Left cardiac atrium (tissue), 4 donors: ENCODE data around the gene HS3ST6. TPM values are rescaled to one million over a fixed set of nuclear protein-coding genes. Genes with fewer than 3 reads are reported as not detected.
"Not testable (repeated sequence)": the region's sequence is repeated elsewhere in the genome, so short reads cannot be mapped to it uniquely, and the experiment has no call there.

Source experiments
- ATAC-seq, 2 donors: fragments of 200-7000 bp; cut with Tn5 transposase; one replicate each; pipeline ENCODE4 v1.9.1; 2020; ENCODE audit warnings: mild to moderate bottlenecking in 2 of 2, moderate library complexity in 2 of 2
- DNase-seq: peaks from one replicate; pipeline ENCODE4 v3.0.0-alpha.2; 2020
- intact Hi-C, 2 donors: fragments of 100-400 bp; cut with DNase I; formaldehyde crosslinking; loops; one replicate each; pipeline versions ENCODE4 v1.14.1 to v1.15.1; 2022 to 2023
- total RNA-seq, 2 donors: library from RNA; stranded (reverse); fragmentation: NEBNext Ultra II Directional; extraction: Animal tissue kit (Norgen Biotek cat#: 25700); gene quantifications; one replicate each; pipeline ENCODE4 v1.2.1, GENCODE V29; 2021
- donor health status: DM: no; HTN: yes; CAD: no.
- donor health status: DM: no; HTN: yes; CAD: no; lungs with severe emphysema.
- donor health status: DM: yes; HTN: yes; CAD: no.
- donor health status: Dilated cardiomyopathy.

The HS3ST6 gene
- total RNA-seq, 2 donors from 2014 or later, result not detected

DNA sequence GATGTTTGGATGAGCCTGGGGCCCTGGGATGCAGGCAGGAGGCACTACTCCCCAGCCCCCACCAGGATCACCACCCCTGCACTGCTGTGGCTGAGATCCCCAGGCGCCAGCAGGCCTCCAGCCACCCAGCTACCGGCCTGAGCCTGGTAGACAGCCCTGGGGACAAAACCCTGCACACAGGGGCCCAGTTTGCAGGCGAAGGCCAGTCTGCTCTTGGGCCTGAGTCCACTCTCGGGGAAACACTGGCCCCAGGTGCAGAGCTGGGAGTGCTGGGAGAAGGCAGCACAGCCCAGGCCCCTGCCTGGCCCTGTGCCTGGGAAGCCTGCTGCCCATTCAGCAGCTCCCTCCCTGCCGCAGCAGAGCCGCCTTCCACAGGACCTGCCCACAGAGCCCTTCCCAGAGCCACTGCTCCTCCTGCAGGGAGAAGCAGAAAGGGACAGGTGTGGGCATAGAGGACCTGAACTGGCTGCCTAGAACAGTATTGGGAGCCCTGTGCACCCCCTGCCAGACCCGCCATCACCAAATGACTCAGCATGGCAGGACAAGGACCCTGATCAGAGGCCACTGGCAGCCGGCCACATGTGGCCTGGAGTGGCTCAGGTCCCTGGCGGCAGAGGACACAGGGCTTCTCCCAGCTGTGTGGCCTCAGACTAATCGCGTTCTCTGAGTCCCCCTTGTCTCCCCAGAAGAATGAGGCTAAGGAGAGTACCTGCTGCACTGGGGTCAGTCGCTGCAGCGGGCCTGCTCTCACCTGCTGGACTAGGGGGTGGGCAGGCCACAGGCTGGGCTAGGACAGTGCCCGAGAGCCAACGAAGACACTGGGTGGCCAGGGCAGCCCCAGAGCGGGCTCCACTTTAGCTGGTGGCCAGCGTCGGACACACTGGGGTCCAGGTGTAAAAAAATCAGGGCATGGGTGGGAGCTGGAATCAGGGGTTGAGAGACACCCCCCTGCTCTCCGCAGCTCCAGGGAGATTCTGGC lies 14.1 kb upstream of the HS3ST6 start:
- no peak for ATAC-seq
- intact Hi-C loops, result no loop called here

DNA sequence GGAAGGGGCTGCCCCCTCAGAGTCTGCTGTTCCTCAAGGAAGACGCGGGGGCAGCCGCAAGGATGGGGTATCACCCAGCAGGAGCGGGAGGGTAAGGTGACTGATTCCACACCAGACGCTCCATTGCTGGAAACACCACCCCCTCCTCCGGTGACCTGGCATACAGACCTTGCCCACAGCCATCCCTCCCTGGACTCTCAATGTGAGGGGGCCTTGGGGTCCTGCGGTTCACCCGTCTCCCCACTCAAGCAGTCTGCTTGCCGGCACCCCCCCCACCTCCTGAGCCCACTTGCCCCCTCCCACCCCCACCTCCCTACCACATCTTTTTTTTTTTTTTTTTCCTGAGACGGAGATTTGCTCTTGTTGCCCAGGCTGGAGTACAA lies 12.1 kb upstream of the HS3ST6 start:
- ATAC-seq, result no peak
- DNase-seq, result no peak
- intact Hi-C loops, result loop anchor here in 1 of 2 donors (2.0 kb wide), 1 partner anchor 66 kb away; no protein-coding TSS in a partner anchor

More for the DNA sequence above, 14.1 kb upstream of the HS3ST6 start:
- no peak for DNase-seq

DNA sequence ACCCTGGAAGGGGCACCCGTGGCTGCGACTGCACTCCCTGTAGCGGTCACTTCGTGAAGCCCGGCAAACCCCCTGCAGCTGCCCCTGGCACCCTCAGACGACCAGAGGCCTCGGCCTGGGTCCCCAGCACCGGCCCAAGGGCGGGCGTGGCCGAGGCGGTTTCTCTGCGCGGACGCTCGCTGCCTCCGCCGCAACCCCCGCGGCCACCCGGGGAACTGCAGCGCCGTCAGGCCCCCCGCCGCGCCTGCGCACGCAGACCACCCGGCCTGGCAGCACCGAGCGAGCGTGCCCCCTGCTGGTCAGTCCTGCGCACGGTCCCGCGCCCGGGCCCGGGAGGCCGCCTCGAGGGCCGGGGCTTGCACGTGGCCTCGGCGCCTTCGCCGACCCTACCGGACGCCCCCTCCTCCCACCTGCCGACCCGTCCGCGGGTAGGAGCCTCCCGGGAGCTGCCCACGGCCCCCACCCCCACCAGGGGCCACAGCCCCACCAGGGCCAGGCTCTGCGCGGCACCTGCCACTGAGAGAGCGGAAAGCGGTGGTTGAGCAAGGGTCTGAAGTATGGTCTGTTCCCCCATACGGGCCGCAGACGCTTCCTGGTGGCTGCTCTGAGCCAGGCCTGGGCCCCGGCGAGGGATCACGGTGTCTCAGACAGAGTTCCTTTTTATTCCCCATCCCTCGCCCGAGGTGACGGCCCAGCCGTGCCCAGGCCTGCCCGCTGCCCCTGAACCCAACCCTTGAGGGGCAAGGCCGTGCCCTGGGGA lies 11.5 kb upstream of the HS3ST6 start:
- intact Hi-C loops, result loop anchor here in 1 of 2 donors (2.0 kb wide), 1 partner anchor 65 kb away; no protein-coding TSS in a partner anchor
- DNase-seq (peak; percentile 92), ATAC-seq (peak; percentile 95 to 97)

DNA sequence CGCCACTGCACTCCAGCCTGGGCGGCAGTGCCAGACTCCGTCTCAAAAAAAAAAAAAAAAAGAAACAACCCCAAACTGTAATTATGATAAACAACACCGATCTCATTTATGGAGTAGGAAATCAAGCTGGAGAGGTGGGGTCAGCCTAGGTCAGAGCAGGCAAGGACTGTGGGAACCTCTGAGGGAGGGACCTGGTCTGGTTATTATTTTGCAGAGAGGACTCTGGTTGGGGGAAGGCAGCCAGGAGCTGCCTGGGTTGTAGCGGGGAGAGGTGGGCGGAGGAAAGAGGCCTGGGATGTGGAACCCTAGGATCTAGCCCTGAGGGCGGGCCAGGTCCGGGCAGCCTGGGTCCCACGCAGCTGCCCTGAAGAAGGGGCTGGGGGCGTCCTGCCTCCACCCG lies 10.9 kb upstream of the HS3ST6 start:
- ATAC-seq, result peak; percentile 67 to 76
- no peak for DNase-seq
- intact Hi-C loops, result no loop called here

DNA sequence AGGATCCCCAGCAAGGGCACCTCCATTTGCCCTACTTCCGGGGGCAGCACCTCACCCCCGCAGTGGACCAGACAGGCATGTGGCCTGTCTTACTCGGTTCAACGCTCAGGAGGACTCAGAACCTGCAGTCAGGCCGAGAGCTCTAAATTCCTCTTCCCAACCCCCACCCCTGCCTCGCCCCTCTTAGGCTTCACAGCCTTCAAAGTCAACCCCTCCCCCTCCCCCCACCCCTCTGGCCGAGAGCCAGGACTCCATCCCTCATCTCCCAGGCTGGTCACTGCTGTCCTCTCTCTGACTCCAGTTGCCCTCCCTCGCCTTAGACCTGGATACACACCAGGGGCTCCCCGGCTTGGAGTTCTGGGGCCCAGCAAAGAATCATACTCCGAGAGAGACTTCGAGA lies 8.1 kb upstream of the HS3ST6 start:
- intact Hi-C loops, result no loop called here
- DNase-seq (no peak), ATAC-seq (no peak)

DNA sequence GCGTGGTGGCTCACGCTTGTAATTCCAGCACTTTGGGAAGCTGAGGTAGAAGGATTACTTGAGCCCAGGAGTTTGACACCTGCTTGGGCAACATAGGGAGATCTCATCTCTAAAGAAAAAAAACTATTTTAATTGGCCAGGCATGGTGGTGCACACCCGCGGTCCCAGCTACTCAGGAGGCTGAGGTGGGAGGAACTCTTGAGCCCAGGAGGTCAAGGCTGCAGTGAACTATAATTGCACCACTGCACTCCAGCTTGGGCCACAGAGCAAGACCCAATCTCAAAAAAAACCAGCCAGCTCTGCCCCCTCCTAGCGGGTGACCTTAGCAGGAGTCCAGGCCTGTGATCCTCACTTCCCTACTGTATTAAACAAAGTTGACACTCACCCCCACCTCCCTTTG lies 5.9 kb upstream of the HS3ST6 start:
- no peak for DNase-seq
- intact Hi-C loops, result no loop called here
- ATAC-seq, result no peak

DNA sequence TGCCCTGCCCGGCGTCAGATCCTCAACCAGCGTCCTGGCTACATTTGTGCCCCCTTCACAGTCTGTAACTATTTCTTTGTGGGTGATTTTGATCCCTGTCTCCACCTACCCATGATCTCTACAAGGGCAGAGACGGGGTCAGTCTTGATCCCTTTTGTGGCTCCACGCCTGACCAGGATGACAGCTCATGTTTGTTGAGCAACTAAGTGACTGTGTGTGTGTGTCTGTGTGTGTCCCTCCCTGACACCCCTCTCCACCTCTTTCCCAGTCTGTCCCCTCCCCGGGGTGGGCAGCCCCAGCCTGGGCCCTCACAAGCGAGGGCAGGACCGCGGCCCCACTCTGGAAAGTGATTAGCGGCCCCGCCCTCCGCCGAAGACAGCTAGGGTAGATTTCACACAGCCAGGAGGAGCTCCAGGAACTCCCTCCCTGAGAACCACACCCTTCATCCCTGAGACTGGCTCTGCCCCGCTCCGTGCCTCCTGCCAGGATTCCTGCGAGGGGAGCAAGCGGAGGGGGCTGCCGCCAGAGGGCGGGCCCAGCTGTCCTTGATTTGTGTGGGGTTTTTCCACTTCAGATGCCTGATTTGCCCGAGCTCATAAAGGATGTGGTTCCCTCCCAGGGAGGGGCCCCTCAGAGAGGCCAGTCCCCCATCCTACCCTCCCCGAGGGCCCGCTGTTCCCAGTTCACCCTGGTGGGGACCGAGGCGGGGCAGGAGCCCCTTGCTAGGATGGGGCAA lies 5.3 kb upstream of the HS3ST6 start:
- ATAC-seq (peak; percentile 68 to 92), DNase-seq (peak; percentile 55)
- intact Hi-C loops, result no loop called here

DNA sequence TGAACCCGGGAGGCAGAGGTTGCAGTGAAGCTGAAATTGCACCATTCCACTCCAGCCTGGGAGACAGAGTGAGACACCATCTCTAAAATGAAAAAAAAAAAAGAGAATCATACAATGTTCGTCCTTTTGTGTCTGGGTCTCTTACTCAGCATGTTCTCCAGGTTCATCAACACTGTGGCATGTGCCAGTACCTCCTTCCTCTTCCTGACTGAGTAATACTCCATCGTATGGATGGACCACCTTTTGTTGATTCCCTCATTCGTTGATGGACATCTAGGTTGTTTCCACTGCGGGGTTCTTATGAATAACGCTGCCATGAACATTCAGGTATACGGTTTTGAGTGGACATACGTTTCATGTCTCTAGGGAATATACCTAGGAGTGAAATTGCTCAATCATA lies 4.1 kb upstream of the HS3ST6 start:
- ATAC-seq, result no peak
- intact Hi-C loops, result no loop called here
- DNase-seq, result no peak

DNA sequence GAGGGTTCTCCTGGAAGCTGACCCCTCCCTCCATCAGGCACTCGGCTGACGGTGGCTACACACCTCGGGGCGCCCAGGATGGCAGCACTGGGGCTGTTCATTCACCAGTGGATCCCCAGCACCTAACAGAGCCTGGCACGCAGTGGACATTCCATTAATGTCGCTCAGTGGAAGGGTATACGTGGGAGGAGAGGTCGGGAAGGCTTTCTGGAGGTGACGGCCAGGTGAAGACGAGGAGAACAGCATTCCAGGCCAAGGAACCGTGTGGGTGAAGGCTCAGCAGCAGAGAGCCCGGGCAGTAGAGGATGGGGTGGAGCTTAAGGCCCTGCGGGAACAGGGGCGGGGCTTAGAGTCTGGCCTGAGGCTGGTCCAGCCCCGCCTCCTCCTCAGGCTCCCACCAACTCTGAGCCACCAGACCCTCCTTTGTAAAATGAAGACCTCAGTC lies 2.5 kb upstream of the HS3ST6 start:
- peak; percentile 16 to 25 for ATAC-seq
- intact Hi-C loops, result no loop called here
- no peak for DNase-seq

DNA sequence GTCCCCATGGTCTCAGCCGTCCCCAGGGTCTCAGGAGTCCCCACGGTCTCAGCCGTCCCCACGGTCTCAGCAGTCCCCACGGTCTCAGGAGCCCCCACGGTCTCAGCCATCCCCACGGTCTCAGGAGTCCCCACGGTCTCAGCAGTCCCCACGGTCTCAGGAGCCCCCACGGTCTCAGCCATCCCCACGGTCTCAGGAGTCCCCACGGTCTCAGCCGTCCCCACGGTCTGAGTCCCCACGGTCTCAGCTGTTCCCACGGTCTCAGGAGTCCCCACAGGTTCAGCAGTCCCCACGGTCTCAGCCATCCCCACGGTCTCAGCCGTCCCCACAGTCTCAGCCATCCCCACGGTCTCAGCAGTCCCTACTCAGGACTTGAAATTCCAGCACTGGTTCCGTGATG lies 1.9 kb upstream of the HS3ST6 start:
- intact Hi-C loops, ATAC-seq: not testable (repeated sequence)

DNA sequence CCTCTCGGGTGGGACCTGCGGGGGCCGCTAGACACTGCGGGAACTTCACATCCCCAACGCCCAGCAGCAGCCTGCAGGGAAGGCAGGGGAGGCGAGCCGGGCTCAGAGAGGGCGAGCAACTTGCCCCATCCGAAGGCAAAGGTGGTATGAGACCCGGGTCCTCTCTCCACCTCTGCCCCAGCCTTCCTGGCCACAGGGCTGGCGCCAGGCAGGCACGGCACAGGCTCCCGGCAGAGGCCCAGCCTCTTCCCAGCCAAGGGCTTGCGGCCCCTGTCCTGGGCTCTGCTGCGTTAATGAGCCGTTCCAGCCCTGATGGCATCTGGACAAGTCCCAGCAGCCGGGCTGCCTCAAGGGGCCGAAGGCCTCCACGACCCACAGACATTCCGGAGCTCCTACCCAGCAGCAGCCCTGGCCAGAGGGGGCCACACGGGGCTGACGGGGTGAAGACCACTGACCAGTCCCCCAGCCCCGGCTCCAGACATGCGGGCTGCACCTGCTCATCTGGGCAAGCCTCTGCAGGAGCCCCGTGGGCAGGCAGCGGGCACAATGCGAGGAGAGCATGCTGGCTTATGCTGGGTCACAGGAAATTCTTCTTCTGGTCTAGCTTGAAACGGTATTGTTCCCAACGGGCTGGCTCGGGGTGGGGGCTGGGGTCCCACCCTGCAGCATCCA lies 1.2 kb upstream of the HS3ST6 start:
- intact Hi-C loops, result no loop called here
- DNase-seq (no peak), ATAC-seq (no peak)

More for the DNA sequence above, 1.9 kb upstream of the HS3ST6 start:
- not testable (repeated sequence) for DNase-seq

DNA sequence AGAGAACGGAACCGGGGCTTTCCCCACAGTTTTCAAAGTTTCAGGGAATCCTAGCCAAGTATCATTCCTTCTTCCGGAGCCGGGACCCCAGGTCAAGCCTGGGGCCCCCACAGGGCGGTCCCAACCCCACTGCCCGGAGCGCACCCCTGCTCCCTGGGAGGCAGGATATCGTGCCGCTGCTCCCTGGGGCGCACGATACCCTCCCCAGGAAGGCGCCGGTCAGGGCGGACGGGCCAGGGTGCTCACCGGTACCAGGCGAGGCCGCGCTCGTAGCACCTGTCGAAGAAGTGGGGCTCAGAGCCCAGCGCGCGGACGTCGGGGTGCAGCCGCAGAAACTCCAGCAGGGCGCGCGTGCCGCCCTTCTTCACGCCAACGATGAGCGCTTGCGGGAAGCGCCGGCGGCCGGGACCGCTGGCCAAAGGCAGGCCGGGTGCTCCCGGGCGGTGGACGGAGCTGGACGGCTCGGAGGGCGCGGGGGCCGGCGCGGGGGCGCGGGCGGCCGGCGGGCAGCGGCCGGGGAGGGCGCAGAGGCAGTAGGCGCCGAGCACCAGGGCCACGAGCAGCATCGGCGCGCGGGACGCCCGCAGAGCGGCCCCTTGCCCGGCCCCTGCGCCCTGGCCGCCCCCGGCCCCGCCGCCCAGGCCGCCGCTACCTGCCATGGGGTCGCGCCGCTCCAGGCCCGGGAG lies 407 bp downstream of the HS3ST6 start:
- intact Hi-C loops, result no loop called here
- DNase-seq, result no peak
- no peak for ATAC-seq

DNA sequence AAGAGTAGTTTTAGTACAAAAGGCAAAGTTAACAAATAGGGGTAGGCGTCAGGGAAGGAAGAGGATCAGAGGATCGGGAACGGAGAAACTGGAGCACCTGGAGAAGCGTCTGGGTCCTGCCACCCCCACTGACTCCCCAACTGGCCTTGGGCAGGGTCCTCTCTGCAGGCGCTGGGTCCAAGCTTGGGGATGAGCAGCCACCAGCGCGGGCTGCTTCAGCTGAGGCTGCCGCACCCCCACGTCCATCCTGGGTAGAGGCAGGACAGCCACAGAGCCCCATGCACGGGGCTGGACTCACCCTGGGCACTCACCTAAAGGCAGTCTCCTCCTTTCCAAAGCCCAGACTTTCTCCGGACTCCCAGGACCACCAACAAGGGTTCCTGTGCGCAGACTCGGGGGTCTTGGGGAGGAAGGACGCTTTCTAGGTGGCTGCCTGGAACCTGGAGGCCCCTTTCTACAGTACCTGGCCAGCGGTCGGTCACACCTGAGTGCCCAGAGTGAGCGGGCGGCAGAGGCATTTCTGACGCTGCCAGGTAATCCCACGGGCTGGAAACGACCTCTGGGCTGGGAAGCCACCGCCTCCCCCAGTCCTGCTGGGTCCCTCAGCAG lies 1.1 kb downstream of the HS3ST6 start:
- no peak for ATAC-seq
- intact Hi-C loops, result no loop called here
- no peak for DNase-seq

DNA sequence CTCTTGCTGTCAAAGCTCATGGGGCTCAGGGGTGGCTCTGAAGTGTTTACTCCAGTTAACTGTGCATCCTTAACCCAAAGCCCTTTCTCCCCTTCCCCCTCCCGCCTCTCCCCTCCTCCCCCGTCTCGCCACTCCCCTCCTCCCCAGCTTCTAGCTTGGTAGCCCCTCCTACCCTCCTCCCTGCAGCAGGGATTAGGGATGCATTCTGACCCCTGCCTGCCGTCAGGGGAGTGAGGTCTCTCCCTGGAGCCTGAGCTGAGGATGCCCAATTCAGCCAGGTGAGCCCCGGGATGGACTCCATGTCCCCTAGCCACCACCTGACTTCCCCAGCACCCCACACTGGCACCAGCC lies 1.6 kb downstream of the HS3ST6 start:
- ATAC-seq (no peak), DNase-seq (no peak)
- intact Hi-C loops, result no loop called here

DNA sequence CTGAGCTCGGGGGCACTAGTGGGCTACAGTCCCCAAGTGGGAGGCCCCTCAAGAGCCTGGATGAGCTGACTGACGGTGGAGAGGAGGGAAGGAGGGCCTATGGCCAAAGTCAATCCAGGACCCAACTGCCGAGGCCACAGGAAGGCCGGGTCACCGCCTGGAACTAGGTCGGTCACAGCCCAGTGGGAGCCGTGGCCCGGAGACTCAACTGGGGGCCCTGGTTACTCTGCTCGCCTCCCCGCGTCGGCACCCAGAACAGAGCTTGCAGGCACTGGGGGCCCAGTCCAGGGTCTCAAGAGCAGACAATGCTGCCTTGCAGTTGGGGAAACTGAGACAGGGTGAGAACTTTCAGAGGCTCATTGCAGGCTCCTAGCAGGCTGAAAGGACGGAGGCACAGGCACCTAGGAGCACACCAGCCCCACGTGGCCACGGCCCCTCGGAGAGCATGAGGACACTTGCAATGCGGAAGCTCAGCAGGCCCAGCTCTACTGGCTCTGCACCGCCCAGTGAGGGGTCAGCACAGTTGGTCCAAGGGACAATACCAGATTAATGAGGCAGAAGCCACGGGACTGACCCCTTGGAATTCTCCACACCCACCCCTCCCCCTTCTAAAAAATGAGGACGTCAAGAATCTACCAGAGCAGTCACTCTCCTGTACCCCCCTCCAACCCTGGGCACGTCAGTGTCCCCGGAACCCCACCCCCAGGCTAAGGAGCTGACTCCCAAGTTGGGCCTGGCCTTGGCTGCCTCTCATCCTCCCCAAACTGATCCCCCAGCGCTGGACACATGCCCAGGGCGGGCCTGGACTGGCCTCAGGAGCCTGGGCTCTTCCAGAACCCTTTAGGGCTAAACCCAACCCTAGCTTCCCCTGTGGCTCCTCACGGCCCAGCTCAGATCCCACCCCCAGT lies 2.2 kb downstream of the HS3ST6 start:
- intact Hi-C loops, result no loop called here
- ATAC-seq, result no peak
- DNase-seq, result no peak

DNA sequence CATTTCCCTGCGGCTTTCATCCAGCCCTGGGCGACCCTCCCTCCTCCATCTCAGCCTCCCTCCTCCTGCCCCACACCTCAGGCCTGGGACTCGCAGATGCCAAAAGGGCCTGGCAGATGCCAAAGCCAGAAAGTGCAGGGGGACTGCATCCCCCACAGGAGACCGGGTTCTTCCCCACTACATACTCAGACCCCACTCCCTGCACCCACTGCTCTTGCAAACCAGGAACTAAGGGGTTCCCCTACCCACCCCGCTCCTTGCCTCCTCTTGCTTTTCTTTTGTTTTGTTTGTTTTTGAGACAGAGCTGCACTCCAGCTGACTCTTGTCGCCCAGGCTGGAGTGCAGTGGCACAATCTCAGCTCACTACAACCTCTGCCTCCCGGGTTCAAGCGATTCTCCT lies 3.2 kb downstream of the HS3ST6 start:
- ATAC-seq, result no peak
- no peak for DNase-seq
- intact Hi-C loops, result no loop called here

DNA sequence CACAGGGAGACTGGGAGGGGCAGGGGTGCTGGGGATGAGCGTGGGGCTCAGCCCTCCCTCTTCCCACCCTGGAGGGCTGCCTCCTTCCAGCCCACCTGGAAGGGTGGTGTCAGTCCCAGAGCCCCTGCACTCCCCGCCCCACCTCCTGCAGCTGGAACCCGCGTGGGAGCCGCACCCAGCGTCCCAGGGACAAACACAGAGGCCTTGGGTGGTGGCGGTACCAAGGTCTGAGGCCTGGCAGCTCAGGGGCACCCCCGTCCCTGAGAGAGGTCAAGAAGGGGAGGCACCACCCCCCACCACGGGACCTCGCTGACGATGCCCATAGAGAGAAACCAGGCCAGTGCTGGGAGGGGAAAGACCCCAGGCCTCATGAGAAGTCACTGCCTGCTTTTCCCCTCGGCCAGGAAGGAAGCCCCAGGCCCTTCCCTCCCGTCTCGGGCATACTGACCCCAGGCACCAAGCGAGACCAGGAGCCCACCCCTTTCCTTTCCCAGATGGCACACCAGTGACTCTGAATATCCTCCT lies 4.1 kb downstream of the HS3ST6 start:
- ATAC-seq (no peak), DNase-seq (no peak)
- intact Hi-C loops, result no loop called here
